Caco-2 (cell line): Measurements from ENCODE around the gene AHCYL2. TPM values are rescaled to one million over a fixed set of nuclear protein-coding genes. Genes with fewer than 3 reads are reported as not detected.

ENCODE experiments used
- BruUV-seq: library from RNA; stranded (reverse); fragments of 400-500 nt; replicated peaks from 2 replicates; lab custom pipeline; 2021; lab: Mats Ljungman, UMichigan
- CTCF ChIA-PET: fragments of 300-600 bp; sonication (Branson Sonifier 250); formaldehyde crosslinking; loops from one replicate; lab custom pipeline; 2022; ENCODE audit warnings: antibody characterized with exemption; lab: Charles Lee
- POLR2A ChIA-PET: fragments of 300-600 bp; sonication (Branson Sonifier 250); formaldehyde crosslinking; loops from one replicate; lab custom pipeline; 2022; ENCODE audit warnings: antibody characterized with exemption; lab: Charles Lee
- DNase-seq, 2 experiments: peaks; one replicate each; pipeline versions ENCODE4 v3.0.0 to v3.0.0-alpha.2; 2020 to 2022
- H3K27me3 ChIP-seq: replicated peaks from 2 replicates; pipeline ENCODE4 v1.6.0; 2011; ENCODE audit warnings: low read length; ENCODE audit not compliant: control insufficient read depth, insufficient read depth
- H3K36me3 ChIP-seq: 2 replicates; pipeline ENCODE4 v1.5.1; 2011; ENCODE audit warnings: low read length; ENCODE audit not compliant: control insufficient read depth, insufficient read depth
- H3K4me1 ChIP-seq: fragments of 250-450 bp; sonication (Bioruptor Pico); 2 replicates; pipeline ENCODE4 v1.5.1; 2020; ENCODE audit warnings: mild to moderate bottlenecking
- H3K4me3 ChIP-seq: 2 replicates; pipeline ENCODE4 v1.5.1; 2011; ENCODE audit warnings: low read depth, mild to moderate bottlenecking, control low read depth, low read length
- H3K9me3 ChIP-seq: fragments of 250-450 bp; sonication (Bioruptor Pico); 2 replicates; pipeline ENCODE4 v1.5.1; 2020; ENCODE audit warnings: mild to moderate bottlenecking, moderate library complexity
- H3K27ac Mint-ChIP-seq: one replicate; pipeline ENCODE4 v1.8.0; 2022; ENCODE audit warnings: mixed read lengths; ENCODE audit not compliant: unreplicated experiment
- H3K27me3 Mint-ChIP-seq: one replicate; pipeline ENCODE4 v1.8.0; 2022; ENCODE audit warnings: mixed read lengths; ENCODE audit not compliant: insufficient read depth, unreplicated experiment
- H3K36me3 Mint-ChIP-seq: one replicate; pipeline ENCODE4 v1.8.0; 2022; ENCODE audit warnings: mild to moderate bottlenecking, mixed read lengths; ENCODE audit not compliant: insufficient read depth, unreplicated experiment
- H3K4me1 Mint-ChIP-seq: one replicate; pipeline ENCODE4 v1.8.0; 2022; ENCODE audit warnings: low read depth, mixed read lengths; ENCODE audit not compliant: unreplicated experiment
- H3K4me3 Mint-ChIP-seq: one replicate; pipeline ENCODE4 v1.8.0; 2022; ENCODE audit warnings: mild to moderate bottlenecking, moderate library complexity, mixed read lengths; ENCODE audit not compliant: unreplicated experiment
- H3K9me3 Mint-ChIP-seq: one replicate; pipeline ENCODE4 v1.8.0; 2022; ENCODE audit warnings: mixed read lengths; ENCODE audit not compliant: unreplicated experiment
- CTCF ChIP-seq, 2 experiments: fragments of 200-600 bp in 1 of 2; IDR thresholded peaks; 1 replicate in 1 of 2; 2 replicates in 1 of 2; pipeline versions ENCODE4 v1.5.1 to v1.8.0; 2011 to 2022; ENCODE audit warnings: antibody characterized with exemption in 1 of 2, control low read depth in 1 of 2, inconsistent platforms in 1 of 2, low read depth in 1 of 2, low read length in 1 of 2, mild to moderate bottlenecking in 1 of 2, moderate library complexity in 1 of 2; ENCODE audit not compliant: insufficient read depth in 1 of 2, severe bottlenecking in 1 of 2, unreplicated experiment in 1 of 2
- intact Hi-C: fragments of 100-400 bp; cut with micrococcal nuclease; formaldehyde crosslinking; loops from one replicate; pipeline ENCODE4 v1.10.0; 2022; ENCODE audit not compliant: unreplicated experiment
- total RNA-seq: library from RNA; stranded (reverse); gene quantifications from 2 replicates; pipeline ENCODE4 v1.2.3, GENCODE V29; 2022

Gene AHCYL2
- total RNA-seq, 1 experiment from 2014 or later: 15.8 TPM

- Mint-ChIP-seq H3K27ac (no peak overlapping the region), H3K27me3 (no peaks in the 10 kb centered on the region), H3K4me1 (peaks cover 6% of the 10 kb centered on the region), H3K36me3 (no peaks in the 10 kb centered on the region), H3K9me3 (no peaks in the 10 kb centered on the region), H3K4me3 (no peak overlapping the region)
- DNase-seq: no peak
- BruUV-seq: no TSS peak
- Histone ChIP-seq H3K27me3 (no peaks in the 10 kb centered on the region), H3K4me1 (no peaks in the 10 kb centered on the region), H3K9me3 (no peaks in the 10 kb centered on the region), H3K4me3 (no peak overlapping the region), H3K36me3 (no peaks in the 10 kb centered on the region)
- intact Hi-C loops: no loop called here
- no peak for TF ChIP-seq CTCF (IDR thresholded peaks at IDR 0.05; ENCODE audit: insufficient read depth in 1 of 2, low read depth in 1 of 2, low read length in 1 of 2, severe bottlenecking in 1 of 2, unreplicated experiment in 1 of 2)
- ChIA-PET POLR2A (no interaction called here), CTCF (no interaction called here)
These were observed 34.0 kb downstream of the AHCYL2 start for GRCh38 chr7:129258649-129259389.

GRCh38 chr7:129262324-129262723 is 37.5 kb downstream of the AHCYL2 start:
- CTCF ChIA-PET: no interaction called here
- TF ChIP-seq CTCF (IDR thresholded peaks at IDR 0.05; ENCODE audit: insufficient read depth in 1 of 2, low read depth in 1 of 2, low read length in 1 of 2, severe bottlenecking in 1 of 2, unreplicated experiment in 1 of 2): no peak
- no TSS peak for BruUV-seq

GRCh38 chr7:129263168-129263567 is 38.3 kb downstream of the AHCYL2 start:
- Mint-ChIP-seq H3K4me3 (no peak overlapping the region), H3K27ac (no peak overlapping the region), H3K9me3 (no peaks in the 10 kb centered on the region), H3K4me1 (peaks cover 6% of the 10 kb centered on the region), H3K36me3 (no peaks in the 10 kb centered on the region), H3K27me3 (no peaks in the 10 kb centered on the region)
- Histone ChIP-seq H3K4me3 (no peak overlapping the region), H3K9me3 (no peaks in the 10 kb centered on the region), H3K27me3 (no peaks in the 10 kb centered on the region), H3K36me3 (no peaks in the 10 kb centered on the region), H3K4me1 (no peaks in the 10 kb centered on the region)
- TF ChIP-seq CTCF (IDR thresholded peaks at IDR 0.05; ENCODE audit: insufficient read depth in 1 of 2, low read depth in 1 of 2, low read length in 1 of 2, severe bottlenecking in 1 of 2, unreplicated experiment in 1 of 2): no peak
- POLR2A ChIA-PET: no interaction called here
- no TSS peak for BruUV-seq
- no peak for DNase-seq
- CTCF ChIA-PET: no interaction called here
- intact Hi-C loops: no loop called here

More at GRCh38 chr7:129262324-129262723, 37.5 kb downstream of the AHCYL2 start:
- no peak for DNase-seq
- H3K4me1 Mint-ChIP-seq: peaks cover 6% of the 10 kb centered on the region
- H3K27ac Mint-ChIP-seq: no peak overlapping the region
- H3K9me3 Mint-ChIP-seq: no peaks in the 10 kb centered on the region
- Histone ChIP-seq H3K9me3 (no peaks in the 10 kb centered on the region), H3K27me3 (no peaks in the 10 kb centered on the region), H3K4me3 (no peak overlapping the region), H3K36me3 (no peaks in the 10 kb centered on the region), H3K4me1 (no peaks in the 10 kb centered on the region)
- no peak overlapping the region for H3K4me3 Mint-ChIP-seq
- no peaks in the 10 kb centered on the region for H3K27me3 Mint-ChIP-seq
- H3K36me3 Mint-ChIP-seq: no peaks in the 10 kb centered on the region
- intact Hi-C loops: no loop called here
- POLR2A ChIA-PET: interaction anchor here (0.6 kb wide), 1 partner anchor 23 kb away, joined by 3 read pairs; no protein-coding TSS in a partner anchor
